ENCODE data around the gene IGFBP6. TPM values are rescaled to one million over a fixed set of nuclear protein-coding genes. Genes with fewer than 3 reads are reported as not detected.

Gene IGFBP6, protein sequence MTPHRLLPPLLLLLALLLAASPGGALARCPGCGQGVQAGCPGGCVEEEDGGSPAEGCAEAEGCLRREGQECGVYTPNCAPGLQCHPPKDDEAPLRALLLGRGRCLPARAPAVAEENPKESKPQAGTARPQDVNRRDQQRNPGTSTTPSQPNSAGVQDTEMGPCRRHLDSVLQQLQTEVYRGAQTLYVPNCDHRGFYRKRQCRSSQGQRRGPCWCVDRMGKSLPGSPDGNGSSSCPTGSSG
- 394 and 417 TPM in 2 replicates for total RNA-seq (2014; rRNA removed; shearing (Covaris generic))

- peak; percentile 61 for DNase-seq (ENCODE audit: low spot score)
Measured at GRCh38 chr12:53097564-53098353, at the start of gene IGFBP6. Gene IGFBP6 (plus strand): TSS chr12:53097667. CDS start chr12:53097718, 51 bp downstream.

DNA sequence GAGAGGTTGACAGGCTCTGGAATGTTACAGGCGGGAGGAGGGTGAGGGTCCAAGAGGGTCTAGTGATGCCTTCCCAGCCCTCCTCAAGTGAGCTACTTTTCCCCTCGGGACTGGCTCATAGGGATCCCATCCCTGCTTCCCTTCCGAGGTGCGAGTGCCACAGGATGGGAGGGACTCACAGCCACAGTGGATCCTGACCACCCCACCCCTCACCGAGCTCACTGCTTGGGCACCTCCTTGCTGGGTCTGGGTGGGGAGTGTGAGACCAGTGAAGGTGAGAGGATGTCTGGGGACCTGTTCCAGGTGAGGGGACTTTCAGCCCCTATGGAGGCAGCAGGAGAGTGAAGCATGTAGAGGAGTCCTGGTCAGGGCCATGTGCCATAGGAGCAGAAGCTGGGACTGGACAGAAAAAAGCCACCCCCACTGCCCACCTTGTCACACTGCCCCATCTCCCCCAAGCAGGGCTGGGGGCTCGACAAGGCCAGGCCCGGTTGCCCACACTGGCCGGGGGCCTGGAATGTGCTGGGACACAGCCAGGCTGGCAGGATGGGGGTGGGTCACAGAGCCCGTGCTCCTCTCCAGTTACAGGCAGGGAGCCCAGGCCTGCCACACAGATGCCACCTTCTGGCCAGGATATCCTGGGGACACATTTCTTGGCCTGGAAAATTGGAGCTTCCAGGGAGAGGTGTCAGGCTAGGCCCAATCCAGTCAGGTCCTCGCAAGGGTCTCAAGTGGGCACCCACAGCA, 49.3 kb upstream of the IGFBP6 start:
- peak; percentile 79 for DNase-seq (ENCODE audit: low spot score)

GRCh38 chr12:53048780-53049401, 48.6 kb upstream of the IGFBP6 start:
- DNase-seq (ENCODE audit: low spot score): no peak

GRCh38 chr12:53049571-53050318, 47.7 kb upstream of the IGFBP6 start, which contains the start of gene TNS2:
Gene TNS2 (plus strand): TSS chr12:53050065. CDS start chr12:53050186, 121 bp downstream.
- peak; percentile 77 for DNase-seq (ENCODE audit: low spot score)

DNA sequence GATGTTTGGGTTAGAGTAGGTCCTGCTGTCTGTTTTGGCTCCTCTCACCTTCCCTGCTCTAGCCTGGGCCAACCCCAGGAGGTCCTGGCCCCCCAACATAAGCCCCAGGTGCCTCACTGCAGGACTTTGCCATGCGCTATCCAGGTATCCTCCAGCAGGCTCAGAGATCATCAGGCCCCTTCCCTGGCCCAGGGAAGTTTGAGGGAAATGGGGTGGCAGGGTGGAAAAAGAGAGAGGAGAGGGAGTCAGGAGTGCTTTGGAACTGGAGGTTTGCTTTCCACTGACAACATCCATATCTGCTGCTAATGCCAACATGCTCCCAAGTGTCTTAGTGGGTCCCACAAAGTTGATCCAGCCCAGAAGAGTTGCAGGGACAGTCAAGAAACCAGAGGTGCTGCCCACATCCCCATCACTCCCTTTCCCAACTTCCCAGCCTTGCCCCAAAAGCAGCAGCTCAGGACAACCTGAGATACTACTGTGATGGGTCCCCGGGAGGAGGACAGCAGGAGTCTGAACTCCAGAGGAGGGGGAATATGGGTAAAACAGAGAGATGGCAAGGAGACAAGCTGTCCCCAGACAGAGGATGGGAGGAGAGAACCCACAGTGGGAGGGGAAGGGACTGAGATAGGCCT, 46.9 kb upstream of the IGFBP6 start:
- DNase-seq (ENCODE audit: low spot score): no peak

- peak; percentile 51 for DNase-seq (ENCODE audit: low spot score)
Measured at GRCh38 chr12:53051058-53051880, 46.2 kb upstream of the IGFBP6 start.

DNA sequence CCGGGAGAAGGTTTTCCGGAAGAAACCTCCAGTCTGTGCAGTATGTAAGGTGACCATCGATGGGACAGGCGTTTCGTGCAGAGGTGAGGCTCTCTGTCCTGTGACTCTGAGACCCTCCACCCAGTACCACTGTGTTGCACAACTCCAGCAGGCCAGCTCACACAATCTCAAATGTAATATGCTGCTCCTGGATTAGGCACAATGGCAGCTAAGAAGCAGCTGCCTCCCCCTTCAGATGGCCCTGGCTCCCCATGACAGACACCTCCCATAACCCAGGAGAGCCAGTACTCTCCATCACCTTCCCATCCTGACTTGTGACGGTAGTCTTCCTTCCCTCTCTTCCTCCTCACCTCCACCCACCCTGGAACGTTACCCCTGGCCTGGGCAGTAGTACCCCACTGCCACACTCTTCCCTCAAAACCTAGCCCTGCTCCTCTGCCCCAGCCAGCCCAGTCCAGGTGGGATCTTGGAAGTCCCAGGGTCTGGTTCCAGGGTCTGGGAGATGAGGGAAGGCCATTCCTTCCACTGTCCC, 45.5 kb upstream of the IGFBP6 start:
- DNase-seq (ENCODE audit: low spot score): no peak

DNA sequence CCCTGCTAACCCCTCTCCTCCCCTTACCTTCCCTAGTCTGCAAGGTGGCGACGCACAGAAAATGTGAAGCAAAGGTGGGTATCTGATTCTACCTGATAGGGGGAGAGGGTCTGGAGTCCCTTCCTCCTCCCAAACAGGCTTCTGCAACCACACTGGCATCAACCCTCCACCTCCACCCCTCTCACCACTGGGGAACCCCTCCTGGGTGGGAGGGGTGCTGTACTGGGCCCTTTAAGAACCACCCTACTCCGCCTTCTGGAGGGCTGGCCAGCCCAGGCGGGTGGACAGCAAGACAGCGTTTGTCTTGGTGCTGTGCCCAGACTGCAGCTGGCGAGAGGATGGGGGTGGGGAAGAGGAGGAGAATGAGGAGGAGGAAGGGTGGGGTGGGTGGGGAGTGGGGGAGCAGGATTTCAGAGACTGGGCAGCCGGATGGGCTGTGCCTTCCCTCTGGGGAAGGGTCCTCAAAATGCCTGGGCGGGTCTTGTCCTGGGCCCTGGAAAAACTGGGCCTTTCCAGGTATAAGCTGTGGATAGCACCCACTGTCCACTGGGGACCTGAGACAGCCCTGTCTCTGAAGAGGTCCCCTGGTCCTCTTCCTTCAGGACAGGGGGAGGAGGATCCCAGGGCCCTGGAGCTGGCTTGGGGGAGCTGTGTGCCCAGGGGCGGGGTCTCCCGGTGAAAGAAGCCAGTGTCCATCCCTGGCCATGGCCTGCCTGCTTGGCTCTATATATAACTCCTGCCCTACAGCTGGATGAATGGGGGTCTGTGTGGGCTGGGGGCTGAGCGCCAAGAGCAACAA, 44.8 kb upstream of the IGFBP6 start:
- peak; percentile 78 for DNase-seq (ENCODE audit: low spot score)

- peak; percentile 93 for DNase-seq (ENCODE audit: low spot score)
Measured at GRCh38 chr12:53053218-53054111, 44.0 kb upstream of the IGFBP6 start.

- DNase-seq (ENCODE audit: low spot score): peak; percentile 99
Measured at GRCh38 chr12:53054112-53054878, 43.2 kb upstream of the IGFBP6 start.

DNA sequence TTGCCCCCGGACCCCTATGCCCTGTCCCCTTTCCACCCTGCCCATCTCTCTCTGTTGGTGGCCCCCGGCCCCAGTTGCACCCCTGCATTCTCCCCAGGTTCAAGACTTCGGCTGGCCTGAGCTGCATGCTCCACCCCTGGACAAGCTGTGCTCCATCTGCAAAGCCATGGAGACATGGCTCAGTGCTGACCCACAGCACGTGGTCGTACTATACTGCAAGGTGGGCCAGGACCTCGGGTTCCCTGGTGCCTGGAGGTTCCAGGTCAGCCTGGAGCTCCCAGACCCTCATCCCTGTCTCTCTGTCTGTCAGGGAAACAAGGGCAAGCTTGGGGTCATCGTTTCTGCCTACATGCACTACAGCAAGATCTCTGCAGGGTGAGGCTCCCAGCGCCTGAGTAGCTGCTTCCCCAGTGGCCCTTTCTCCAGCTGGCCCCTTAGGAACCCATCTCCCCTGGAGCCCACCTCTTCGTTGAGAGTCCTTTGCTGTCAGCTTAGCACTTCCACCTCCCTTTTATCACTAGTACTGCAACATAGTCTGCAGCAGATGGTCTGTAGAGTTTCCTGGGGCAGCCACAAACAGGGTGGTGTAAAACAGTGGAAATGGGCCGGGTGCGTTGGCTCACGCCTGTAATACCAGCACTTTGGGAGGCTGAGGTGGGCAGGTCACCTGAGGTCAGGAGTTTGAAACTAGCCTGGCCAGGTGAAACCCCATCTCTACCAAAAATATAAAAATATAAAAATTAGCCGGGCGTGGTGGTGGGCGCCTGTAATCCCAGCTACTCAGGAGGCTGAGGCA, 41.8 kb upstream of the IGFBP6 start:
- DNase-seq (ENCODE audit: low spot score): no peak

DNA sequence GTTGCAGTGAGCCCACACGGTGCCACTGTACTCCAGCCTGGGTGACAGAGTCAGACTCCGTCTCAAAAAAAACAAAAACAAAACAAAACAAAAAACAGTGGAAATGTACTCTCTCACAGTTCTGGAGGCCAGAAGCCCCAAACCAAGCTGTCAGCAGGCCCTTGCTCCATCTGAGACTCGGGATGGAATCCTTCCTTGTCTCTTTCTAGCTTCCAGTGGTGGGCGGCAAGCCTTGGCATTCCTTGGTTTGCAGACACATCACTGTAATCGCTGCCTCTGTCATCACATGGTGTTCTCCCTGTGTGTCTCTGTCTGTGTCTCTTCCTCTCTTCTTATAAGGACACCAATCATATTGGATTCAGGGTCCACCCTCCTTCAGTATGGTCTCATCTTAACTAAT, 41.2 kb upstream of the IGFBP6 start:
- DNase-seq (ENCODE audit: low spot score): no peak

DNA sequence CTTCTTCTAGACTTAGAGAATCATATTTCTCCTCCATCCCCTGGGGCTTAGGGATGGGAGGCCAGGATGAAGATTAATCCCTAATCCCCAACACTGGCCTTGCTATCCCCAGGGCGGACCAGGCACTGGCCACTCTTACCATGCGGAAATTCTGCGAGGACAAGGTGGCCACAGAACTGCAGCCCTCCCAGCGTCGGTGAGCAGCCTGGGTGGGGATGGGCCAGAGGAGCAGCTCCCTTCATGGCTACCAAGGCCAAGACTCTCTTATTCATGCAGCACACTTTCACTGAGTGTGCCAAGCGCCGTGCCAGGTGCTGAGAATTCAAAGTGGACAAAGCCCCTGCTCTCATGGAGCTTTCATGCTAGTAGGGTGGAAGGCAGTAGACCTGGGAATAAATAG, 40.6 kb upstream of the IGFBP6 start:
- DNase-seq (ENCODE audit: low spot score): no peak

- DNase-seq (ENCODE audit: low spot score): no peak
Measured at GRCh38 chr12:53057816-53058500, 39.5 kb upstream of the IGFBP6 start.

All from HT-29 (cell line).